ENCODE measurements around the gene KRT32. TPM values are rescaled to one million over a fixed set of nuclear protein-coding genes. Genes with fewer than 3 reads are reported as not detected.
A peak's percentile ranks its signal among the peaks of the same experiment; 100 is the strongest.

The KRT32 gene
- not detected for total RNA-seq

DNA sequence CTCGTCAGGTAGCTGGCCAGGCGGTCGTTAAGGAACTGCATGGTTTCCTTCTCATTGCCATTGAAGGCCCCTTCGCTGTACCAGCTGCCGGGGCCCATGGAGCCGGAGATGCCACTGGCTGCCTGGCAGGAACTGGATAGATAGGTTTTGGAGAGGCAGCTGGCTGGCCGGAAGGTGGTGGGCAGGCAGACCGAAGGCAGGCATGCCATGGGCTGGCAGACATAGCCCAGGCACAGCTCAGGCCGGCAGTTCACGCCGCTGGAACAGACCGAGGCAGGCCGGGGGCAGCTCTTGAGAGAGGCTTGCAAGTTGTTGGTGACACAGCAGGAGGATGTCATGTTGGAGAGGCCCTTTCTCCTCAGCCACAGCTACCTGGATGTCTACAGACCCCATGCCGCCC lies at the start of gene KRT32:
TSS of gene KRT32 (minus strand) at position 399 of the 400 bp plus-strand sequence. CDS start at position 338, 61 bp downstream.

DNA sequence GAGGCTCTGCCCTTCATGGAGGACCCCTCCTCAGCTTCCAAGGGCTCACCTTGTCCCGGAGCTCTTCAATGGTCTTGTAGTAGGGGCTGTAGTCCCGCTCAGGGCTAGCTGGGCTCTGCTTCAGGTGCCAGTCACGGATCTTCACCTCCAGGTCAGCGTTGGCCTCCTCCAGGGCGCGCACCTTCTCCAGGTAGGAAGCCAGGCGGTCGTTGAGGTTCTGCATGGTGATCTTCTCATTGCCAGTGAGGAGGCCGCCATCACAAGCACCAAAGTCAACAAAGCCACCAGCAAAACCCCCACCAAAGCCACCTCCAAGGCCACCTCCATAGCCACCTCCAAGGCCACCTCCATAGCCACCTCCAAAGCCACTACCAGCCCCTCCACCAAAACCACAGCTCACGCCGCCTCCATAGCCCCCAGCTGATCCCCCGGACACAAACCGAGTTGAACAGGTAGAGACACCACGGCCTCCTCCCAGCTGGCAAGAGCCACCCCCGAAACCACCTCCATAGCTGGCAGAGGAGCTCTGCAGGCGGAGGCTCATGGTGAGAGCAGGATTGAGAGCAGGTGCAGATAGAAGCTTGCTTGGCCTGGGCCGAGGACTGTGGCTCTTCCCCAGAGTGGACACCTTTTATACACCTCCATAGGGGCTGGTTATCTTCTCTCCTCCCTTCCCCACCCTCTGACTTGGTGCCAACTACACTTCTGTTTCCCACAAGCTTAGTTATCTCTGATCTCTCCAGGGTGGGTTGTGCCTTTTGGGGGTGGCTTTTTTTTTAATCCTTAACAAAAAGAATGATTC lies 38.0 kb upstream of the KRT32 start, which contains the start of gene KRT13:
TSS of gene KRT13 (minus strand) at position 606 of the 802 bp plus-strand sequence. CDS start at position 544, 62 bp downstream.

DNA sequence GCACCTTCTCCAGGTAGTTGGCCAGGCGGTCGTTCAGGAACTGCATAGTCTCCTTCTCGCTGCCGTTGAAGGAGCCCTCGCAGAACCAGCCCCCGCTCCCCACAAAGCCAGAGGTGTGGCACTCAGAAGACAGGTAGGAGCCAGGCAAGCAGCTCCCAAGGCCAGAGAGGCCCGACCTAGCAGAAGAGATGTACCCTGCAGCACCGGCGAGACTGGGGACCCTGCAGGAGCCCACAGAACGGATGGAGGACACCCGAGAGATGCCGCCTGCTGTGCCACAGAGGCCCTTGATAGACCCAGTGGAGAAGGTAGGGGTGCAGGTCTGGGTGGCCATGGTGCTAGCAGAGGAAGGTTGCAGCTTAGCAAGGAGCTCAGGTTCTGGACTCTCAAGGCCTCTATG lies 22.3 kb upstream of the KRT32 start, which contains the start of gene KRT36:
TSS of gene KRT36 (minus strand) at position 380 of the 400 bp plus-strand sequence. CDS start at position 334, 46 bp downstream.

GRCh38 chr17:41481036-41481435 lies 13.8 kb upstream of the KRT32 start, which contains the start of gene KRT35:
Gene KRT35, minus strand, starts transcription at chr17:41481151. Its CDS starts 54 bp downstream, at chr17:41481097.

GRCh38 chr17:41440531-41441033 lies 26.6 kb downstream of the KRT32 start, which contains the start of gene KRT38:
Gene KRT38, minus strand, starts transcription at chr17:41440983. Its CDS starts 62 bp downstream, at chr17:41440921.

DNA sequence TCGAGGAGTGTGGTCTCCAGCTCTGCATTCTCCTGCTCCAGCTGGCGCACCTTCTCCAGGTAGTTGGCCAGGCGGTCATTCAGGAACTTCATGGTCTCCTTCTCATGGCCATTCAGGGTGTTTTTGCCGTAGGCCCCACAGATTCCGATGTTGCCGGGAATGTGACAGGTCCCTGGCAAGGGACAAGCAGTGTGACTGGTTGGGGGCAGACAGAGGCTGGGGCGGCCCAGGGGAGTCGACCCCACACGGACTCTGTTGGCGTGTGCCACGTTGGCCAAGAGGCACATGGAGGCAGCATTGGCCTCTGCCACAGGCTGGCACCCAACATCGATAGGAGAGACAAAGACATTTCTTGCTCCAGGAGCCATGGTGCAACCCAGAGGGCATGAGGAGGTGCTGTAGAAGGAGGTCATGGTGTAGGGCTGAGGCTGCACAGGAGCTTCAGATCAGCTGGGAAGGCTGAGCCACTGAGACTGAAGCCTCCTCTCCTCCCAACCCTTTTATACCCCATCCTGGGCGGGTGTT lies 43.0 kb downstream of the KRT32 start, which contains the start of gene KRT37:
TSS of gene KRT37 (minus strand) at position 475 of the 525 bp plus-strand sequence. CDS start at position 413, 62 bp downstream.

Small RNA genes within 50 kb of the gene (small RNA-seq; reads per million reads assigned to genes)
- gene RNU2-32P (ENCODE audit: low replicate concordance): 1.3 reads per million, percentile 85 among the genes with 10 or more reads in this experiment

Other genes starting within 250 kb of the KRT32 start
- not detected for gene KRTAP9-2, start 240.7 kb downstream of the KRT32 start, total RNA-seq
- not detected for gene KRTAP9-3, start 234.9 kb downstream of the KRT32 start, total RNA-seq
- gene KRTAP9-8, start 229.4 kb downstream of the KRT32 start, total RNA-seq: not detected
- not detected for gene KRTAP9-4, start 217.7 kb downstream of the KRT32 start, total RNA-seq
- not detected for gene KRTAP9-9, start 212.0 kb downstream of the KRT32 start, total RNA-seq
- not detected for gene KRTAP9-6, start 202.0 kb downstream of the KRT32 start, total RNA-seq
- gene KRTAP9-7, start 191.7 kb downstream of the KRT32 start, total RNA-seq: not detected
- gene KRTAP29-1, start 164.5 kb downstream of the KRT32 start, total RNA-seq: not detected
- not detected for gene KRTAP16-1, start 158.1 kb downstream of the KRT32 start, total RNA-seq
- not detected for gene KRTAP17-1, start 151.7 kb downstream of the KRT32 start, total RNA-seq
- gene KRT33A, start 116.6 kb downstream of the KRT32 start, total RNA-seq: 0.12 TPM
- not detected for gene KRT33B, start 97.6 kb downstream of the KRT32 start, total RNA-seq
- not detected for gene KRT34, start 85.1 kb downstream of the KRT32 start, total RNA-seq
- 0.47 TPM for gene KRT31, start 69.8 kb downstream of the KRT32 start, total RNA-seq
- gene KRT37, start 42.8 kb downstream of the KRT32 start, total RNA-seq: not detected
- gene KRT38, start 26.4 kb downstream of the KRT32 start, total RNA-seq: not detected
- gene KRT35, start 13.8 kb upstream of the KRT32 start, total RNA-seq: 0.41 TPM
- gene KRT36, start 22.5 kb upstream of the KRT32 start, total RNA-seq: not detected
- 7.4 TPM for gene KRT13, start 38.2 kb upstream of the KRT32 start, total RNA-seq
- 1.1 TPM for gene KRT15, start 51.5 kb upstream of the KRT32 start, total RNA-seq
- 308 TPM for gene KRT19, start 60.9 kb upstream of the KRT32 start, total RNA-seq
- gene KRT9, start 104.7 kb upstream of the KRT32 start, total RNA-seq: not detected
- gene KRT14, start 119.5 kb upstream of the KRT32 start, total RNA-seq: 0.29 TPM
- not detected for gene KRT16, start 145.4 kb upstream of the KRT32 start, total RNA-seq
- 11.1 TPM for gene KRT17, start 157.2 kb upstream of the KRT32 start, total RNA-seq
- gene EIF1, start 221.5 kb upstream of the KRT32 start, total RNA-seq: 128 TPM
- gene GAST, start 244.9 kb upstream of the KRT32 start, total RNA-seq: not detected

All from metanephros (tissue), 2 donors.